Measurements from ENCODE around the gene STEEP1. TPM values are rescaled to one million over a fixed set of nuclear protein-coding genes. Genes with fewer than 3 reads are reported as not detected.

Gene STEEP1
- total and polyA plus RNA-seq, 2 of the 13 experiments (the other 11 are each of a cell fraction or from before 2014, with no cell fraction given) = 7.7 to 23.1 TPM

- no peaks in the 10 kb centered on the region for H3K36me3 ChIP-seq (replicated peaks in 1 of 2; ENCODE audit: control insufficient read depth in 1 of 2, insufficient read depth in 2 of 2, low read length in 2 of 2)
- no peaks in the 10 kb centered on the region for H3K27me3 ChIP-seq (ENCODE audit: control insufficient read depth in 1 of 2, insufficient read depth in 2 of 2, low read length in 2 of 2)
- ChIA-PET POLR2A (interaction anchor here (0.6 to 2.6 kb wide), 13 partner anchors 8 to 330 kb away, joined by 3 to 13 read pairs (median 4); partner anchors contain the start of genes RPL39, SEPTIN6, SOWAHD and STEEP1), CTCF (ENCODE audit: low intra/inter-chr PET ratio, low total read pairs) (no interaction called here)
- no peaks in the 10 kb centered on the region for H4K20me1 ChIP-seq (ENCODE audit: insufficient read depth, low read length)
- ATAC-seq (peak; percentile 42), DNase-seq (ENCODE audit: low spot score) (peak; percentile 10), FAIRE-seq (peak; percentile 23)
- H2AFZ ChIP-seq (ENCODE audit: low read length) = no peak overlapping the region
- H3K4me3 ChIP-seq (replicated peaks in 1 of 3; ENCODE audit: insufficient read depth in 1 of 3, low read depth in 2 of 3, low read length in 3 of 3) = peak overlapping the region; percentile 78 to 85 (median 79)
- H3K4me1 ChIP-seq (ENCODE audit: insufficient read depth, low read length) = peaks cover 30% of the 10 kb centered on the region; the same call in 1 of the 2 replicates
- H3K9ac ChIP-seq (ENCODE audit: insufficient read depth, low read depth, low read length) = peak overlapping the region; percentile 75
- no TSS peak for BruUV-seq (replicated peaks)
- peak overlapping the region; percentile 77 for H3K4me2 ChIP-seq (ENCODE audit: low read depth, low read length)
- intact Hi-C loops (cut with micrococcal nuclease; ENCODE audit: unreplicated experiment) = no loop called here
- H3K9me3 ChIP-seq (ENCODE audit: low read length) = no peaks in the 10 kb centered on the region
- 3% methylated on average over 26 of the region's 30 CpGs for WGBS (ENCODE audit: low lambda C conversion rate)
- TF ChIP-seq NAIF1 (CRISPR knock-in tag; IDR thresholded peaks at IDR 0.05; ENCODE audit: borderline replicate concordance) (0 out of 2 replicates have a peak, but pooled peaks have one; percentile 54), THAP11 (CRISPR knock-in tag; IDR thresholded peaks at IDR 0.05) (no peak), KLF15 (CRISPR knock-in tag; IDR thresholded peaks at IDR 0.05; ENCODE audit: borderline replicate concordance) (no peak), HNRNPLL (IDR thresholded peaks at IDR 0.05; ENCODE audit: low read depth, low read length, poor library complexity, severe bottlenecking) (peak; percentile 91), HOXA5 (CRISPR knock-in tag; IDR thresholded peaks at IDR 0.05) (peak; percentile 35; the same call in 1 of the 2 replicates), PRDM15 (CRISPR knock-in tag; IDR thresholded peaks at IDR 0.05) (peak; percentile 91), YEATS2 (CRISPR knock-in tag; IDR thresholded peaks at IDR 0.05; ENCODE audit: borderline replicate concordance) (peak; percentile 61; the same call in 1 of the 2 replicates), PHF20 (CRISPR knock-in tag; IDR thresholded peaks at IDR 0.05) (peak; percentile 17; the same call in 1 of the 2 replicates), KDM5A (IDR thresholded peaks at IDR 0.05; ENCODE audit: borderline replicate concordance, low read length) (peak; percentile 45; the same call in 1 of the 2 replicates), SIN3A (IDR thresholded peaks at IDR 0.05; ENCODE audit: borderline replicate concordance, low read depth, low read length) (peak; percentile 13; the same call in 1 of the 2 replicates), SP5 (CRISPR knock-in tag; IDR thresholded peaks at IDR 0.05; ENCODE audit: borderline replicate concordance, low read depth) (0 out of 2 replicates have a peak, but pooled peaks have one; percentile 11), ZNF44 (CRISPR knock-in tag; IDR thresholded peaks at IDR 0.05) (no peak)
- in situ Hi-C loops (cut with HindIII; ENCODE audit: extremely low pct_ligation_motif_present, low pct_unique_long_range_greater_than_20kb) = no loop called here
- peak overlapping the region; percentile 79 for H3K27ac ChIP-seq (ENCODE audit: extremely low read length, insufficient read depth, low read length)
- peaks cover 7% of the 10 kb centered on the region for H3K79me2 ChIP-seq (ENCODE audit: insufficient read depth, low read length)
These were observed 8.7 kb upstream of the STEEP1 start for GRCh38 chrX:119573840-119574393.

Measured in HepG2 (cell line).